ENCODE data around the gene CTAG1A.

DNA sequence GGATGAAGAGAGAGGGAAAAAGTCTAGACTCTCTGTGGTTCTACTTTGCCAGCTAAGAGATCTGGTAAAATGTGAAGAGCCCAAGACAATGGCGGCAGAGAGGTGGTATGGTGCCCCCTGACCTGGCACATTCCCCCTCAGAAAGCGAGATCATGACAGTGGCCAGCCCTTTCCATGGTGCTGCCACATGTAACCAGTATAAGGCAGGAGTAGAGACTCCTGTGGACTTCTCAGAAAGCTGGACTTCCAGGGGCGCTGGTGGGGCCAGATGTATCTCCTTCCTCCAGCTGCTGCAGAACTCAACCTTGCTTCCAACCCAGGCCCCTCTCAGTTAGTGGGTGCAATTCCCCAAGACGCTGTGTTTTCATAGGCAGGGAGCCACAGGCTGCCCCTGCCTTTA, 9.6 kb downstream of the CTAG1A start:
- TF ChIP-seq, protein P1, sequence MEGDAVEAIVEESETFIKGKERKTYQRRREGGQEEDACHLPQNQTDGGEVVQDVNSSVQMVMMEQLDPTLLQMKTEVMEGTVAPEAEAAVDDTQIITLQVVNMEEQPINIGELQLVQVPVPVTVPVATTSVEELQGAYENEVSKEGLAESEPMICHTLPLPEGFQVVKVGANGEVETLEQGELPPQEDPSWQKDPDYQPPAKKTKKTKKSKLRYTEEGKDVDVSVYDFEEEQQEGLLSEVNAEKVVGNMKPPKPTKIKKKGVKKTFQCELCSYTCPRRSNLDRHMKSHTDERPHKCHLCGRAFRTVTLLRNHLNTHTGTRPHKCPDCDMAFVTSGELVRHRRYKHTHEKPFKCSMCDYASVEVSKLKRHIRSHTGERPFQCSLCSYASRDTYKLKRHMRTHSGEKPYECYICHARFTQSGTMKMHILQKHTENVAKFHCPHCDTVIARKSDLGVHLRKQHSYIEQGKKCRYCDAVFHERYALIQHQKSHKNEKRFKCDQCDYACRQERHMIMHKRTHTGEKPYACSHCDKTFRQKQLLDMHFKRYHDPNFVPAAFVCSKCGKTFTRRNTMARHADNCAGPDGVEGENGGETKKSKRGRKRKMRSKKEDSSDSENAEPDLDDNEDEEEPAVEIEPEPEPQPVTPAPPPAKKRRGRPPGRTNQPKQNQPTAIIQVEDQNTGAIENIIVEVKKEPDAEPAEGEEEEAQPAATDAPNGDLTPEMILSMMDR (IDR thresholded peaks at IDR 0.05): no peak
- no peak for TF ChIP-seq EZH2 (IDR thresholded peaks at IDR 0.05; ENCODE audit: borderline replicate concordance, insufficient read depth, low read depth, low read length, poor library complexity, severe bottlenecking)

Data from B cell (primary cell).